ENCODE measurements around the gene RNU6-7. TPM values are rescaled to one million over a fixed set of nuclear protein-coding genes. Genes with fewer than 3 reads are reported as not detected.

RNU6-7 gene
- total and polyA plus RNA-seq, 10 of the 15 experiments (the other 5 are each of a cell fraction or from before 2014, with no cell fraction given) = not detected

- Histone ChIP-seq H3K27ac (ENCODE audit: control insufficient read depth, insufficient read depth) (no peak overlapping the region), H3K27me3 (replicated peaks in 1 of 2; ENCODE audit: control insufficient read depth in 2 of 2, insufficient read depth in 2 of 2, low read length in 1 of 2) (no peaks in the 10 kb centered on the region; a peak in 1 of 4 replicates), H3K9me3 (replicated peaks; ENCODE audit: control insufficient read depth, insufficient read depth, low read length) (no peaks in the 10 kb centered on the region), H2AFZ (ENCODE audit: control insufficient read depth, low read depth, low read length) (no peak overlapping the region), H3K4me2 (ENCODE audit: control insufficient read depth, insufficient read depth) (no peak overlapping the region), H3K9ac (ENCODE audit: control insufficient read depth, insufficient read depth, low read length) (no peak overlapping the region), H3K4me3 (no peak overlapping the region), H4K20me1 (ENCODE audit: control insufficient read depth, insufficient read depth) (no peaks in the 10 kb centered on the region), H3K4me1 (ENCODE audit: control insufficient read depth, insufficient read depth, low read length) (no peaks in the 10 kb centered on the region), H3K36me3 (ENCODE audit: control insufficient read depth in 2 of 2, insufficient read depth in 2 of 2, low read length in 1 of 2) (no peaks in the 10 kb centered on the region), H3K79me2 (ENCODE audit: control insufficient read depth, insufficient read depth, low read length) (no peaks in the 10 kb centered on the region)
- TF ChIP-seq ZBTB33 (IDR thresholded peaks at IDR 0.05) = no peak
- TF ChIP-seq, protein P1, sequence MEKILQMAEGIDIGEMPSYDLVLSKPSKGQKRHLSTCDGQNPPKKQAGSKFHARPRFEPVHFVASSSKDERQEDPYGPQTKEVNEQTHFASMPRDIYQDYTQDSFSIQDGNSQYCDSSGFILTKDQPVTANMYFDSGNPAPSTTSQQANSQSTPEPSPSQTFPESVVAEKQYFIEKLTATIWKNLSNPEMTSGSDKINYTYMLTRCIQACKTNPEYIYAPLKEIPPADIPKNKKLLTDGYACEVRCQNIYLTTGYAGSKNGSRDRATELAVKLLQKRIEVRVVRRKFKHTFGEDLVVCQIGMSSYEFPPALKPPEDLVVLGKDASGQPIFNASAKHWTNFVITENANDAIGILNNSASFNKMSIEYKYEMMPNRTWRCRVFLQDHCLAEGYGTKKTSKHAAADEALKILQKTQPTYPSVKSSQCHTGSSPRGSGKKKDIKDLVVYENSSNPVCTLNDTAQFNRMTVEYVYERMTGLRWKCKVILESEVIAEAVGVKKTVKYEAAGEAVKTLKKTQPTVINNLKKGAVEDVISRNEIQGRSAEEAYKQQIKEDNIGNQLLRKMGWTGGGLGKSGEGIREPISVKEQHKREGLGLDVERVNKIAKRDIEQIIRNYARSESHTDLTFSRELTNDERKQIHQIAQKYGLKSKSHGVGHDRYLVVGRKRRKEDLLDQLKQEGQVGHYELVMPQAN (conservative IDR thresholded peaks at IDR 0.05) = no peak
- TF ChIP-seq CTCF (IDR thresholded peaks at IDR 0.05 in 2 of 3, conservative IDR thresholded peaks at IDR 0.05 in 1 of 3; ENCODE audit: control insufficient read depth in 2 of 3, extremely low read depth in 1 of 3, insufficient read depth in 1 of 3, low read depth in 3 of 3, low read length in 3 of 3) = no peak
- ChIA-PET CTCF (interaction anchor here (1.9 kb wide), 1 partner anchor 157 kb away, joined by 6 read pairs; no protein-coding TSS in a partner anchor), RAD21 (ENCODE audit: unreplicated experiment) (interaction anchor here (1.2 kb wide), 1 partner anchor 14 kb away, joined by 3 read pairs; no protein-coding TSS in a partner anchor), POLR2A (no interaction called here), SMC1A (ENCODE audit: uncharacterized antibody, unreplicated experiment) (interaction anchor here (0.6 kb wide), 1 partner anchor 263 kb away, joined by 5 read pairs; no protein-coding TSS in a partner anchor)
- in situ Hi-C loops (cut with MboI) (no loop called here), intact Hi-C loops (cut with micrococcal nuclease; ENCODE audit: unreplicated experiment) (no loop called here)
- WGBS (ENCODE audit: insufficient coverage, insufficient replicate concordance, low lambda C conversion rate, missing lambda C conversion rate) = 0% methylated on average over 2 of the region's 2 CpGs
- BruUV-seq (replicated peaks) = no TSS peak
- no peak for DNase-seq (ENCODE audit: low read depth, low spot score)
- no peak for FAIRE-seq
- ATAC-seq = no peak
Observed at GRCh38 chr14:32230695-32231280, 28.9 kb downstream of the RNU6-7 start.

All from GM12878 (cell line).